CD4-positive, alpha-beta T cell treated with Interleukin-17A for 1 hour (primary cell): Measurements from ENCODE around the gene AP1S2.
"Not testable (repeated sequence)": the region's sequence is repeated elsewhere in the genome, so short reads cannot be mapped to it uniquely, and the experiment has no call there.

Experiments
- DNase-seq: peaks from one replicate; pipeline ENCODE4 v3.0.0-alpha.2; 2020

Gene AP1S2

DNA sequence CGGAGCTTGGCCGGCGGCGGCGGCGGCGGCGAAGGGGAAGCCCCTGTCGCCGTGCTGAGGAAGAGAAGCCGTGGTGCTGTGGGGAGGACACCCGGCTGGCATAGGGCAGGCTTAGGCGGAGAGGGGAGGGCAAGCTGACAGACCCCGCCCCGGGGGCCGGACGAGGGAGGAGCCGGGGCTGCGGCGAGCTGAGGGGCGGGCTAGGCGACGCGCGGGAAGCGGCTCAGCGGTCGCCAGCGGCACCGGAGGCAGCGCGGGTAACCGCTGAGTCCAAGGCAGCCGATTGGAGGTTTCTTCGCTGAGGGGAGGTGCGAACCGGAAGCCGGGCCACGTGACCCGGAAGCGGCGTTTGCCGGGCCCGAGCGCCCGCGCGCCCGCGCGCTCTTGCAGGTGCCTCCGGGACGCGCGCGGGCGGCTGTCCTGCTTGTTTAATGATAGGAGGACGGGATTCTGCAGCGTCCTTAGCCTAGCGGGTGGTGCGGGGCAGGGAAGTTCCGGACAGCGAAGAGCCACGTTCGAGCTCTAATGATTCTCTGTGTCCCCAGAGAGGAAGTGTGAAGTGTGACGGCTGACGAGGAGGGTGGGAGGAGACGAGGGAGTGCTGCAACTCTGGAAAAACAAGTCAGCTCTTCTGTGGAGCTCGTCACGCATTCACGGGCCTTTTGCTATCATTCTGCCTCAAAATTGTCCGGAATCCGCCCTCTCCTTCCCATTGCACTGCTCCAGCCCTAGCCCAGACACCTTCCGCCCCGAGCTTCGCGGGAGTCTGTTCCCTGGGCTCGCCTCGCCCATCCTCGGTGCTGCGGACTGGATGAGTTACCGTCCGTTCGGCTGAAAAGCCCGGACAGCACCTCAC lies at the start of gene AP1S2:
AP1S2 (minus strand) TSS at position 102 of the 856 bp plus-strand sequence. CDS start 2,289 bp downstream, outside the sequence.
- peak; percentile 95 for DNase-seq

DNA sequence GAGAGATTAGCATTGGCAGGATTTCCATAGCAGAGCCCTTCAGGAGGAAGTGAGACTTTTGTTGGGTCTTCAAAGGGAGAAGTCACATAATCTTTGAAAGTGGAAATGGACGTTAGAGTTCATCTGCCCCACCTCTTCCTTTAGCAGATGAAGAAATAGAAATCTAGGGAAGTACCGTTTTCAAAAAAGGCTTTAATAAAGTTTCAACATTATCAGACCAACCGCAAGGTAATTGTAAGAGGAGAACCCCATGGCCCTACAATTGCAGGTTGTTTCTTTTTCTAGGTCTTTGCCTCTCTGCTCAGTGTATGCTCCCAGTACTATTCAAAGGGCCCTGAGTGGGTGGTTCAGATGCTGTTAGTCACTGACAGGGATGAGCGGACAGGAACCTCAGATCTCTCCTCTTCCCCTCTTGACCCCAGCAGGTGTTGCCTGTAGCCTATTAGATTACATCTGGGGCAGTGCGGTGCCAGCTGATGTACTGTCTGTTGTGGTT lies 48.6 kb upstream of the AP1S2 start:
- DNase-seq: no peak

DNA sequence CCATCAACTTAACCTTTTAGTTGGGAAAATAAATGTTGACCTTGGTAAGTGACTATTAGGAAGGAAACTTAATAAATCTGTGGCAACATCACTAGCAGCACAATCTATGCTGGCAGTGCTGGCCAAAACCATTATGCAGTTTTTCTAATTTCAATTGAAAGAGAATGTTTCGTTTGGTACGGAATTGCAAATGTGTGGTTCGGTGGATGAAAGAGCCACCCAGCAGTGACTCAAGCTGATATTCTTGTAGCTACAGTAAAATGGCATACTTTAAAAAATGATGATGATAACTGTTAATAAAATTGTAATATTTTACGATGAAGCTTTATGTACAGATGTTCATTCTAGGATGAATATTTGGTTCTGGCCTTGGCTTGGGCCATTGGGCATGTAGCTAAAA lies 40.7 kb upstream of the AP1S2 start:
- DNase-seq: no peak

GRCh38 chrX:15894724-15895123 lies 40.1 kb upstream of the AP1S2 start:
- no peak for DNase-seq

DNA sequence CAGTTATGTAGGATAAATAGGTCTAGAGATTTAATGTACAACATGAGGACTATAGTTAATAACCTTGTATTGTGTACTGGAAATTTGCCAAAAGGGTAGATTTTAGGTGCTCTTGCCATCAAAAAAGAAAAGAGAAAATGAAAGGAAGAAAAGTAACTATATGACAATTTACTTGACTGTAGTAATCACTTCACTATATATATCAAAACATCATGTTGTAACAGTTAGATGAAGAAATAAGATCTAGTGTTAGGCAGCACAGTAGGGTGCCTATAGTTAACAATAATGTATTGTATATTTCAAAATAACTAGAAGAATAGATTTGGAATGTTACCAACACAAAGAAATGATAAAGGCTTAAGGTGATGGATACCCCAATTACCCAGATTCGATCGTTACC lies 35.9 kb upstream of the AP1S2 start:
- DNase-seq: no peak

DNA sequence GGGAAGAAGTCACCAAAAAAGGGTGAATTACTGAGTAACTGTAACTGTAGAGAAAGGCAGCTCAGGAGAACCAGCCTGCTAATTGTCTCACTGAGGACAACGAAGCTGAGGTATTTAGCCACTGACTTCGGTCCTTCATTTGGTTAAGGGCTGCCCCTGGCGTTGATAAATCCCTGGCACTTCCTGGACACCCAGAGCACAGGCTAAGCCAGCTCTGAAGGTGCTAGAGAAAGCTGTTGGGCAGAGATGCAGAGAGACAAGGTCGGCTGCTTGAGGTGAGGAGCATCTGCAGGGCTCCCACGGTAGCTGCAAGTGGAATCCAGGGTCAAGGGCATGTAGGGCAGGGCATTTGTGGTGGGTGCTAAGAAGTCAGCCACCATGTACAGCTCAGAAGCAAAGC lies 33.4 kb upstream of the AP1S2 start:
- no peak for DNase-seq

- DNase-seq: no peak
These were observed 28.9 kb upstream of the AP1S2 start for GRCh38 chrX:15883540-15883863.

GRCh38 chrX:15882704-15883539 lies 28.3 kb upstream of the AP1S2 start:
- peak; percentile 2 for DNase-seq

- DNase-seq: no peak
These were observed 26.8 kb upstream of the AP1S2 start for GRCh38 chrX:15881381-15881897.

DNA sequence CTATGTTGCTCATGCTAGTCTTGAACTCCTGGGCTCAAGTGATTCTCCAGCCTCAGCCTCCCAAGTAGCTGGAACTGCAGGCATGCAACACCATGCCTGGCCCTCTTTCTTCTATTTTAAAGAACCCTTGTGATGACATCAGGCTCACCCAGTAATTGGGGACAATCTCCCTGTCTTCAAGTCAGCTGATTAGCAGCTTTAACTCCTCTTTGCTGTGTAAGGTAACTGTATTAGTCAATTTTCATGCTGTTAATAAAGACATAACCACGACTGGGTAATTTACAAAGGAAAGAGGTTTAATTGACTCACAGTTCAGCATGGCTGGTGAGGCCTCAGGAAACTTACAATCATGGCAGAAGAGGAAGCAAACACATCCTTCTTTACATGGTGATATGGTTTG lies 23.3 kb upstream of the AP1S2 start:
- DNase-seq: not testable (repeated sequence)

DNA sequence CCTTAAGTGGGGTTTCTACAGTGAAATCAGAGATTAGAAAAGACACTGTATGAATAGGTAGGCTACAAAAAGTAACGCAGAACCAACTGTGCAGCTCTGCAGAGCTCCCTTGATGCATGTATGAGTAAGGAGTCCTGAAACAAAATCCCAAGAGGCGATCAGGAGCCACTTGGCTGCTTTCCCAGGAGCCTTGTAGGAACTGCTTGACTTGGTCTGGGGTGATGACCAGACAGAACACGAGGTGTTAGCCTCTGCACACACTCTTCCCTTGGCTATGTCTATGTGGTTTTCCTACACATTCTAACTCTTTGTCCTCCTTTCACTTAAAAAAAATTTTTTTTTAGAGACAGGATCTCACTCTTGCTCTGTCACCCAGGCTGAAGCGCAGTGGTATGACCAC lies 22.8 kb upstream of the AP1S2 start:
- no peak for DNase-seq

GRCh38 chrX:15874672-15875071 lies 20.1 kb upstream of the AP1S2 start:
- DNase-seq: no peak

GRCh38 chrX:15873566-15873965 lies 19.0 kb upstream of the AP1S2 start:
- DNase-seq: no peak

GRCh38 chrX:15870310-15870709 lies 15.7 kb upstream of the AP1S2 start:
- no peak for DNase-seq

- DNase-seq: no peak
These were observed 15.1 kb upstream of the AP1S2 start for GRCh38 chrX:15869695-15870094.

- no peak for DNase-seq
These were observed 11.5 kb upstream of the AP1S2 start for GRCh38 chrX:15866147-15866546.

DNA sequence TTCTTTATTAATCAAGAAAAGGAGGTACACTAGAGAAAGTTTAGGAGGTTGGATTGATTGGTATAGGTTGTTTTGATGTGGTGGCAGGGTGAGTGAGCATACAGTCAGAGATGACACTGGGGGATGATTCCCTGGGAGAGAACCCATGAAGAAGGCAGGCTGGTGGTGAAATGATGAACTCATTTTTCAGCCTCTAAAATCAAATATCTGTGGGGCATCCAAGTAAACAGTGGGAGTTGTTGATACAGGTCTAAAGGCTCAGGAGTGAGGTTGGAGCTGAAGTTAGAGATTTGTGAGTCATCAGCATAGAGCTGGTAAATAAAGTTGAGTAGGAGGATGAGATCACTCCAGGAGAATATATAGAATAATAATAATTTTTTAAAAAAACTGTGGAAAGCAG lies 10.0 kb upstream of the AP1S2 start:
- no peak for DNase-seq

DNA sequence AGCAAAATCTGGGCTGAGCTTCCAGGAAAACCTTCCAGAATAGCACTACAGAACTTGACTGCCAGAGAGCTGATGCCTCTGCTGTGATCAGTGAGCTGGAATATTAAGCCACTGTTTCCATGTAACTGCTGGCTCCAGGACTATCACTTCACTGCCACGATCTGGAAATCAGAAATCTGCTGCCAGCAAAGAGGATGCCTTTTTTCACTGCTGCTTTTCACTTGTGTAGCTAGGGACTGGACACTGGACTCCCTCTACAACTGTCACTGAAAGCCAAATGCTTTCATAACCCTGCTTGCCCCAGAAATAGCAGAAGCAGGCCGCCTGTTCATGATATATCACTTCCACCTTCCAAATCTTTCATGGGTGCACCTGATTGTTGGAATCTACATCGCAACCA lies 9.4 kb upstream of the AP1S2 start:
- DNase-seq: no peak

DNA sequence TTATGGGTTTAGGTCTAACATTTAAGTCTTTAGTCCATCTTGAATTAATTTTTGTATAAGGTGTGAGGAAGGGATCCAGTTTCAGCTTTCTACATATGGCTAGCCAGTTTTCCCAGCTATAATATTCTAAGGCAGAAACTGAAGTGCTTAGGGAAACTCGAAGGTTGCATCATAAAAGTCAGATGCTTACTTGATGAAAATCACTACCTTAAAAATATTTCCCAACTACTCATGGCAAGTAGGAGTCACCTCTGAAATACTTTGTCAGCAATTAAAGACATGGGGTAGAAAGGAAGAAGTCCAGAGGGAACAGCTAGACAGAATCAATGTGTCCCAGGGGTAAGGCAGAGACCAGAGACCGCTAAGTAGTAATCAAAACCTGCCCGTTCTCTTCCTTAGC lies 6.3 kb upstream of the AP1S2 start:
- DNase-seq: no peak

DNA sequence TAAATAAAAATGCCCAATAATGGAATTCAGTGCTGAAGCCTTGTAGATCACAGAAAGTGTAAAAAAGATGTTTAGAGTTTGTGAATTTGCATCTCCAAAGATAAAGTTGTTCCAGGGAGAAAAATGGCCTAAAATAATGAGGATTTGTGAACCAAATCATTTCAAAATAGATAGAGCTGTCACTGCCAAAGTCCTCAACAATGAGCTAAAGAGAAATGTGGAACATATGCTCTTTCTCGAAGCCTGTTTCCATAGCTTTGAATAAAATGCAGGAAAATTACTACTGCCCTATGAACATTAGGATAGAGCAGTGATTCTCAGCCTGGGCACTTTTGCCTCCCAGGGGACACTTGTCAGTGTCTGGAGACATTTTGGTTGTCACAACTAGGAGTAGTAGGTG lies 3.4 kb upstream of the AP1S2 start:
- no peak for DNase-seq

DNA sequence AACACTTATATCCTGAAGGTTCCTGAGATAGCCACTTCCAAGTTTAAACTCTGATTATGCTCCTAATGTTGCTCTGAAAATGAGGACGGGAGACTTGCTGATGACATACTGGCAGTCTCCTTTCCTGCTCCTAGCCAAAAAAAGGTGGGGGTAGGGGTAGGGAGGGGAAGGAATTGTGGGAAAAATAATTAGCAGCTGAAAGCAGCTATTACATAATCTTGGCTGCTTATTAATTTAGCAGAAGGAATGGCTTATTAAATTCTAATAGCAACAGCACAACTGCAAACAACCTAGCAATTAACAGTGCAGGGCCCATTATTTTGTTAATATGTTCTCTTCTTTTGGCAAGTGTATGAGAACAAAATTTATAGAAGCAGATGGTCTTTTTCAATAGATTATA lies 2.0 kb upstream of the AP1S2 start:
- DNase-seq: no peak

DNA sequence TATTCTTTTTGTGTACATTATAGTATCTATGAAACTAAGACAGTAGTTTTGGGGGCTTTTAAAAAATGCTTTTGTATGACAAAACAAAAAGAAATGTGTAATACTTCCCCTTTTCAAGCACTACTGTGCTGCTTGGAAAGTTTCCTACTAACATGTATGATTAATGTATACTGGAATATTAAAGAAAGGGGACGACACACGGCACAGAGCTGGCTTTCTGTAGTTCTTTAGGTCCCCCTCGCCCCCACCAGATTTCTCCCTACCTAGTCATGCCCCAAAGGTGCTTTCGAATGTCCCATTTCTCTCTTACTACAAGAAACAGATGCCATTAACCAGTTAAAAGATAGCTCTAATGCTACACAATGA lies 1.6 kb upstream of the AP1S2 start:
- DNase-seq: no peak

DNA sequence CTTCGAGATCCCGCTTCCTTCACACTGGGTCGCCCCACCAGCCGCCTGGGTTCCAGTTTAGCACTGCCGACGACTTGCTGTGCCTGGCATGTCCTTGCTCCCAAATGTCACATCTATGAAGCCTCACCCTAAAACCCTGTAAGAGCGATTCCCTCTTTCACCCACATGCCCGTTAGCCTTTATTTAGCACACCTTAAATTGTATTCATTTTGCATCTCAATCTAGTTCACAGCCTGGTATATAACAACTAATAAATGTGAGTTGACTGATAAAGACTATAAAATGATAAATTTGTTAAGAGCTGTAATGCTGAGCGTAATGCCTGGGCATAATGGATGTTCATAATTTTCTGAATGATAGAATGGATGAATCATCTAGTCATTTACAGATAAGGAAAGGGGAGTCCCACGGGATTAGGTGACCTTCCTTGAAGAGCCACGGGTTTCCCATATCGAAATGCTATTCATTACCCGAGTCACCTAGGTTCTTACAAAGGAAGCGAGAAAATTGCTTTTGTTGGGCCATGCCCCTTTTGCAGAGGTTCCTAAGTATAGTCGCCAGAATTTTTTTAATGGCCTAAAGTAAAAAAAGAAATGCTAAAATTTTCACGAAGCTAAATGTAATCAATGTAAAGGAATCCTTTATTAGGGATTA lies 1.1 kb upstream of the AP1S2 start:
- DNase-seq: peak; percentile 0
